Measurements from ENCODE around the gene KRT31.
"Not testable (repeated sequence)": the region's sequence is repeated elsewhere in the genome, so short reads cannot be mapped to it uniquely, and the experiment has no call there.

Gene KRT31

DNA sequence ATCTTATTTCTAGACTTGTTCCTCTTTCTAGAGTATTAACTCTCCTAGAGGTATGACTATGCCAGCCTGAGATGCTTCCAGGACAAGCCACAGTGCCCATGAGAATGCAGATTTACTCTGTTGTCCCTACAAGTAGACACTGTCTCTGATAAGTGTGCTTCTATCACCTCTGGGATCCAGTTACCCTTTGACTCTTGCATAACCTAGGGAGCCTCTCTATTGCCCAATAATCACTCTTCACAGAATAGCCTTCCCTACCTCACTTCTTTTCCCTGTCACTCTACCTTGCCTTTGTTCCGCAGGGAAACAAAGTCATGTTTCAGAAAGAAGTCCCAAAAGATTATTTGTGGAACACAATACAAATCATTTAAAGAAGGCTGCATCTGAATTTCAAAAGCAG is 13.7 kb downstream of the KRT31 start:
- no peak for DNase-seq

DNA sequence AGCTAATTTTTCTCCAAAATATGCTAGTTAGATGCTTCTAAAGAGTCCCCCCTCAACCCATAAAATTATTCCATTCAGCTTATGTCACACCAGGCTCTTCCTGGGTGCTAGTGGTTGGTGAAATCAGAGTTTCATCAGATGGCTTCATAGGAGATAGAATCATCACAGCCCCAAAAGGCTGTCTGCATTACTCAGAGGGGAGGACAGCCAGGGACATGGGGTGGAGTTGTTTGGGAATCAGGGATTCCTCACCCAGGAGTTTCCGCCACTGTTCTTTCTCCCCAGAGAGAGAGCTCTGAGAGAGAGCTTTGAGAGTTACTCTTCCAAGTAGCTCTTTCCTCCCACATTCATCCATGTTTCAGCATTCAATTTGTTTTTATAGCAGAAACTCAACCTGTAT is 15.0 kb downstream of the KRT31 start:
- no peak for DNase-seq

DNA sequence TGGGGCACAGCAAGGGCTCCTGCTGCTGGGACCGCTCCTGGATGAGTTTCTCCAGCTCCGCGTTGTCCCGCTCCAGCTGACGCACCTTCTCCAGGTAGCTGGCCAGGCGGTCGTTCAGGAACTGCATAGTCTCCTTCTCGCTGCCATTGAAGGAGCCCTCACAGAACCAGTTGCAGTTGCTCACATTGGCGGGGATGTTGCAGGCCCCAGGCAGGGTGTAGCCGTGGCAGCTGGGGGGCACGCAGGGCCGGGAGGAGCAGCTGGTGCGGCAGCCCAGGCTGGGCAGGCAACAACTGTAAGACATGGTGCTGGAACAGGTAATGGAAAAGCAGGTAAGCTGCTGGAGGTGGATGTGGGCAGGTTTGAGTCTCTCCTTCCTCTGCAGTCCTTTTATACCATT is 15.5 kb downstream of the KRT31 start, which contains the start of gene KRT34:
KRT34 (minus strand) TSS at position 364 of the 400 bp plus-strand sequence; CDS start at position 304, 60 bp downstream.
- not testable (repeated sequence) for DNase-seq

DNA sequence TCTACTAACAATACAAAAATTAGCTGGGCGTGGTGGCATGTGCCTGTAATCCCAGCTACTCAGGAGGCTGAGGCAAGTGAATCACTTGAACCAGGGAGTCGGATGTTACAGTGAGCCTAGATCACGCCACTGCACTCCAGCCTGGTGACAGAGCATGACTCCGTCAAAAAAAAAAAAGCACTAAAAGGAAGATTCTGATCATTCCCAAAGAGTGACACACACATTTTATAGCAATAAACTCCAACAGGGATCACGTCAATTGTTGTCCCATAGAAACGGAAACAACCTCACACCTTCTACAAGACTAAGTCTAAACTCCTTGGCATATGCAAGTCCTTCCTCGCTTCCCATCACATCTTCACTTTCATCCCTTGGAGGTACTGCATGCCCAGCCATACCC is 17.3 kb downstream of the KRT31 start:
- DNase-seq: not testable (repeated sequence)

DNA sequence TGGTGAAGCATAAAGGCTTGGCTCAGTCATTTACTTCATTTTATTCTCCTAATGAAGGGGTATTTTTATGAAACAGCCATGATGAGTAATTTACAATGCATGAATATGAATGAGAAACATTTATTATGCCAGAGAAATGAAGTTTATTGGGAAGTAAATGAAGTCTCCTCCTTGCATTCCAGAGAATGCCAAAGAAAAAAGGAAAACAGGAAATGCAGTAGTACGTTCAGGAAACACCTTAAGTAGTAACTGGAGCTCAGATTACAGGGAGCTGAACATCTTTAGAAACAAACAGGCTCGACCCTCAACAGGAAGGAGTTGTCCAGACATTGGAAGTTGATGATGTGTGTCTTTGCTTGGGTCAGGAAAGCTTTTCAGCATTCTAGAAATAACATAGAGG is 19.9 kb downstream of the KRT31 start:
- DNase-seq: no peak

DNA sequence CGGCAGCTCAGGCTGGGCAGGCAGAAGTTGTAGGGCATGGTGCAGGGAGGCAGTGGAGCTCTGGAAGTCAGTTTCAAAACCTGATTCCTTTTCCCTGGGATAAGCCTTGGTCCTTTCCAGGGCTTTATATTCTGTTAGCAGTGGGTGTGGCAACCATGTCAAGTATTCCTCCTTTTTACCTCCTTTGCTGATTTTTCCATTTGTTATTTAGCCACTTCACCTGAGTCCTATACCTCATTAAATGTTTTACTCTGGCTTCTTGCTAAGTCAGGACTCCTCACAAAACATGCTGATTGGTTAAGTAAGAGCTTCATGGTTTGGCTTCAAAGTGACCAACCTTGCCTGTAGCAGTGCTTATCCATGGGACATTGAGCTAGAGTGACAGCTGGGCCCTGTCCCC is 27.7 kb downstream of the KRT31 start, which contains the start of gene KRT33B:
KRT33B (minus strand) TSS at position 101 of the 400 bp plus-strand sequence; CDS start at position 38, 63 bp downstream.
- DNase-seq: no peak

DNA sequence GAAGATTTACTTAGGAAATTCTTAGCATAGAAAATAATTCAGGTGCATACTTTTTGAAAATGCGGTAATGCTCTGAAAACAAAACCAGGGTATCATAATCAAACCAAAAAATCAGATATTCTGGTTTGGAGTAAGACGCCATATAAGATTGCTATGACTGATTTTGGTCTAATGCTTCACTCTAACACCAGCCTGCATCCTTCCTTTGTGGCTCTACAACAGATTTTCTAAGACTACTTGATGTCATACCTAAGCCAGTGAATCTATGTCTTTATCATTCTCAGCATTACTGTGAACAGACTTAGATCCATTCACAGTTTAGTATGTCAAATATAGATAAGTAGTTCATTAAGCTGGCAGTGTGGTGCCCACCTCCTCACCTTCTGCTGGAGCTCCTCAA is 28.4 kb downstream of the KRT31 start:
- no peak for DNase-seq

DNA sequence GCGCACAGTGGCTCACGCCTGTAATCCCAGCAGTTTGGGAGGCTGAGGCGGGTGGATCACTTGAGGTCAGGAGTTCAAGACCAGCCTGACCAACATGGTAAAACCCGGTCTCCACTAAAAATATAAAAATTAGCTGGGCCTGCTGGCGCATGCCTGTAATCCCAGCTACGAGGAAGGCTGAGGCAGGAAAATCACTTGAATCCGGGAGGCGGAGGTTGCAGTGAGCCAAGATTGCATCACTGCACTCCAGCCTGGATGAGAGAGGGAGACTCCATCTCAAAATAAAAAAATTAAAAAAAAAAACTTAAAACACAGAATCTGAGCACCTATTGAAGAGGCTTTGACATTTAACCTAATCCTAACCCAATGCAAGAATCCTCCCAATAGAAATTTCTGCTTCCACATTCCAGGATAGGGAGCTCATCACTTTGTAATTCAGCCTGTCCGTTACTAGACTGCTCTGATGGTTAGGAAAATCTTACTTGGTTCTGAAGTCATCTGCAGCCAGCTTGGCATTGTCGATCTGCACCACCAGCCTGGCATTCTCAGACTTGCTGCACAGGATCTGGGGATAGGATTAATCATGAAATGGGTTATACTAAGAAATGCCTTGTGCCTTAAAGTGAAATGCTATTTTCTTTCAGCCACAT is 29.9 kb downstream of the KRT31 start:
- DNase-seq: no peak

DNA sequence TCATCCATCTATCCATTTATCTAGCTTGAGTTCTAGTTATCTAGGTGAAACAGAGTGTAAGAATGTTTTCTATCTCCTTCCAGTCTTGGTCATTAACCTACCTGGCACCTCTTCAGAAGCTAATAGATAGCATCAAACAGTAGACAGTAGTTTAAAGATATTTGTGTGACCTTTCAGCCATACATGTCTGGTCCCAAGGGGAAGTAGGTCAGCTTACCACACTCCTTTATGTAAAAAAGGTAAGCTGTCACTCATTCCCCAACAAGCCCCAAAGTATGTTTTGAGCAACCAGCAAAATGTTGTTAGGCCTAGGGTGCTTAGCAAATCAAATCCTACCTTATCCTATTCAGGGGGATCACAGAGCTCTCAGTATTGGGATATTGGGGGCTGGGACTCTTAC is 31.3 kb downstream of the KRT31 start:
- DNase-seq: no peak

DNA sequence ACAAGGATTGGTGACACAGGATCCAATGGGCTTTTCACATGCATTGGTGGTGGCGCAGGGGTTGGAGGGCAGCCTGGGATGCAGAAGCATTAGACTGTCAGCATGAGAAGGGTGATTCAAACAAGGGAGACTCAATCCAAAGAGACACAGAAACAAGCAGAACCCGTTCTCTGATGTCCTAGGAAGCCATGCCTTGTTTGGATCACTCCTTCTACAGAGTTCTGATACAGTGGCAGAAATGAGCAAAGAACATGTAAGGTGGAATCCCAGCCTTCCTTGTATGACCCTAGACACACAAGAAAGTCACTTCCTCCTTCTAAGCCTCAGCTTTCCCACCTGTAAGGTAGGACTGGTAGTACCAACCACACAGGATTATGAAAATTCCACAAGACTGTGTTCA is 33.5 kb downstream of the KRT31 start:
- no peak for DNase-seq

DNA sequence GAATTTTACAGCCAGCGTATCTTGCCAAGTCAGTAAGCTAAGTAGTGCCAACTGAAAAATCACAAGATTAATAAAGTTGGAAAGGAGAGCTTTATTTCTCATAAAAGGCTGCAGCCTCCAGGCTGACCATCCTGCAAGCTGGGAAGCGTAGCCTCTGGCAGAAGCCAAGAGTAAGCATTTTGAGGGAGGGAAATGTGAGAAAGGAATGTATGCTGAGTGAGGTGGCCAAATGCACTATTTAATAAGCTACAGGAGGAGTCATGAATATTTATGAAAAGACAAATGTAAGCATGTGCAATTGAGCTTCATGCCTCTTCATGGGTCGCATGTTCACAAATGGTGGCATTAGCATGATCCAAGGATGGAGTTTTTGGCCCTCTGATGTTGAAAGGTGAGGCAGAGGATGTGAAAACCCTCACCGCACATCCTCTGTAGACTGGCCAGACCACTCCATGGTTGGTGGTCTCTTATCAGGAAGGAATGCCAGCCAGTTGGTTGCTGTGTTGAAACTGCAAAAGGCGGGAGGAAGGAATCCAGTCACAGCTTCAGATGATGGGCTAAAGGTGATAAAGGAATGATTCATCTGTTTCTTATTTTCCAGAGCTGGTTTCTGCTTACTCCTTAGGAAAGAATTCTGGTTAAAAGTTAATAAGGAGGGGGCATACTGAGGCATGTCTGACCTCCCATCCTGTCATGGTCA is 37.0 kb downstream of the KRT31 start:
- DNase-seq: no peak

DNA sequence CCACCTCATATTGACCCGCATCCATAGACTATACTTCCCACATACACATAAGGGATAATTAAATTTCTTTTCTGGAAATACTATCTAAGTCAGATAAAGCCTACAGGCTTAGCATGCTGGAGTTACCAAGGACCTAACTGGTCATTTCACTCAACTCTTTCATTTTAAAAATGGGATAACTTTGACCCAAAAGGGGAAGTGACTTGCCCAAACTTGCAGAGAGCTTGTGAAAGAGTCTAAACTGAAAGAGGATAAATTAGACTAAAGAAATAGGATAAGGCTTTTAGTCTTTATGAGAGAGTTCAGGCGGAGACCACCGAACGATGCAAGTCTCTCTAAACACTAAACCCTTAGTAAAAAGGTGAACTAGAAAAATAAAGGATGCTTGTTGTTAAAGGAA is 42.9 kb downstream of the KRT31 start:
- DNase-seq: no peak

DNA sequence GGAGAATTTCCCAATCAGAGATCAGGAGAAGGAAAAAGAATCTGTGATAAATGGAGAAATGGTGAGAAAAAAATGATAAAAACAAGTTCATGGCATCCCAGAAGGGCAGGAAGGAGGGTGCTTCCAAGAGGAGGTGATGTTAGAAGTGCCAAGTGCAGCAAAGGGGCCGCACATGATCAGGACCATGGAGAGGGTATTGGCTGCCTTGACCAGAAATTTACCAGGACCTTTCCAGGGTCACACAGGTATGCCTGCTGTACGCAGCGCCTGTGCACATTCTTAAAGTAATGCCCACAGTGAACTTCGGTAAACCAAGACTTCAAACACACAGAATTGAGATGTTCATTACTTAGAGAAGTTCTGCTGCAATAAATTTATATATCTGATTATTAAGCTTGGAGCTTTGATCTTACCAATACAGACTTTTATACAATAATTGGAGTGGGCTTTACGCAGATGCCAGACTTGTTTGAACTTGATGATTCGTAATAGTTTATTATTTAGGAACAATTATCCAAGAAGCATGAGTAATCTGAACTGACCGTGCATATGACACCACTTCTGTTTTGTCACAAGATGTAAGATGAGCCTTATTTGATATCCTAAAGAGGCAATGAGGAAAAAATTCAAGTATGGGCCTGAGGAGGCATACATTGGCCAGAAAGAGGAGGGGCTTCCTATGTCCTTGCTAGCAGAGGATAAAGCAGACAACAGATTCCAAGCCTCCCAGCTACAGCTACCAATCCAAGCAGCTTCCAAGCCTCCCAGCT is 44.6 kb downstream of the KRT31 start:
- no peak for DNase-seq

DNA sequence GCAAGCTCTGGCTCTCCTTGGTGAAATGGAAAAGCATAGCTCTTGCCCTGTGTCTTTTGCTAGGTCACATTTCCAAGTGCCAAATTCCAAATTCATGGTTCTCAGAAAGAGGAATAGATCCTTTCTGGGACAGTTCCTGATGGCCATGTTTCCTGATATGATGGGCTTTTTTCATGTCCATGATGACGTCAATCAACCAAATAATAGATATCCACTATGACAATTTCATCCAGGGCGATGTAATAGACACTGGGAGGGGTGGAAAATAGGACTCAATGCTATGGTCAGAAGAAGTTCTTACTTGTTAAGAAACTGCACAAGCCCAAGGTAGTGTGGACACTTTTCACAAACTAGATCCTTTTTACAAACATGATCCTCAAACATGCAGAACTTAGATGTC is 46.2 kb downstream of the KRT31 start:
- DNase-seq: no peak

DNA sequence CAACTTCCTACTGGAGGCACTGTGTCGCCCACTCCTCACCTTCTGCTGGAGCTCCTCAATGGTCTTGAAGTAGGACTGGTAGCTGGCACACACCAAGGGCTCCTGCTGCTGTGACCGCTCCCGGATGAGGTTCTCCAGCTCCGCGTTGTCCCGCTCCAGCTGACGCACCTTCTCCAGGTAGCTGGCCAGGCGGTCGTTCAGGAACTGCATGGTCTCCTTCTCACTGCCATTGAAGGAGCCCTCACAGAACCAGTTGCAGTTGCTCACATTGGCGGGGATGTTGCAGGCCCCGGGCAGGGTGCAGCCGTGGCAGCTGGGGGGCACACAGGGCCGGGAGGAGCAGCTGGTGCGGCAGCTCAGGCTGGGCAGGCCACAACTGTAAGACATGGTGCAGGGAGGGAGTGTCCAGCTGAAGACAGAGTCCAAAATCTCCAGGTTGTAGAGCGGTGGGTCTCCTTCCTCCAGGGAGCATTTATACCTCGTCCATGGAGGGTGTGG is 47.0 kb downstream of the KRT31 start, which contains the start of gene KRT33A:
KRT33A (minus strand) TSS at position 448 of the 498 bp plus-strand sequence; CDS start at position 387, 61 bp downstream.
- DNase-seq: not testable (repeated sequence)

DNA sequence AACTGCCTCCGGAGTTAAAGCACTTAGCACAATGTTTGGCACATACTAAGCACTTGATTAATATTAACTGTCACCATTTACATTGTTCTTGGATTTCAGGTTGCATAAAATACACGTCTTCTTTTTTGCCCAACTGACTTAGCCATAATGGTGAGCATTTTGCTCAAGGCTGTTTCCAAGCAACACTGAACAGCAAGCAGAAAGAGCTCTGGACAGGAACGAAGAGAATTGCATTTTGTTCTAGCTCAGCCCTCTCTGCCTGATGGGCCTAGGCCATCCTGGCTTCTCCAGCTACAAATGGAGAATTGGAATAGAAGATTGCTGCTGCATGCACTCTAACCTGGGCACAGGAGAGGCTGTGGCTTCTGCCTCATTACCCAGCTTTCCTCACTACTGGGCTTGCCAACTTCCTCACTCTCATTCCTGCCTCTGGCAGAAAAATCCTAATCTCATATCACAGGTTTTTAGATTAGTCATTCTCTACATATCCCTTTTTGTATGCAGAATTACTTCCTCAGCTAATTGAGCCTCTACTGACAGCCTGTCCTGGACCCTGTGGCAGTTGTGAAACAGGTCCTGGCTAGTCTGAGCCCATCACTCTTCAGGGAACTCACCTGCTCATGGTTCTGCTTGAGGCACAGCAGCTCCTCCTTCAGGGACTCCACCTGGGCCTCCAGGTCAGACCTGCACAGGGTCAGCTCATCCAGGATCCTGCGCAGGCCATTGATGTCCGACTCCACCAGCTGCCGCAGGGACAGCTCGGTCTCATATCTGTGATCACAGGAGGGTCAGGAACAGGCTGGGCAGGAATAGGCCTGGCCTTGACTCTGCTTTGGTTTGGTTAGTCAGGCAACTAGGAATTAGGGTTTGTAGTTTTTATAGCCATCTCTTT is 49.3 kb downstream of the KRT31 start:
- no peak for DNase-seq

DNA sequence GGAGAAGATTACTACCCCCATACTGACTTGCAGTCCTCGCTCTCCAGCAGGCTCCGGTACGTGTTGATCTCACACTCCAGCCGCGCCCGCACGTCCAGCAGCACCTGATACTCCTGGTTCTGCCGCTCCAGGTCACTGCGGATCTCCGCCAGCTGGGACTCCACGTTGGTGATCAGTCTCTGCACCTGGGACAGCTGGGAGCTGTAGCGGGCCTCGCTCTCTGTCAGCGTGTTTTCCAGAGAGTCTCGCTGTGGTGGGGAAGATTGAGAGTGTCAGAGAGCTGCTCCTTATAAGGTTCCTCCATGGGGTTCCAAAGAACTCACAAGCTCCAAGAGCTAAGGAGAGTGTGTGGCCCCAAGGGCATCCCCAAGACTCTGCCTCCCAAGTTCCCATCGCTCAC is 51.0 kb downstream of the KRT31 start:
- DNase-seq: not testable (repeated sequence)

DNA sequence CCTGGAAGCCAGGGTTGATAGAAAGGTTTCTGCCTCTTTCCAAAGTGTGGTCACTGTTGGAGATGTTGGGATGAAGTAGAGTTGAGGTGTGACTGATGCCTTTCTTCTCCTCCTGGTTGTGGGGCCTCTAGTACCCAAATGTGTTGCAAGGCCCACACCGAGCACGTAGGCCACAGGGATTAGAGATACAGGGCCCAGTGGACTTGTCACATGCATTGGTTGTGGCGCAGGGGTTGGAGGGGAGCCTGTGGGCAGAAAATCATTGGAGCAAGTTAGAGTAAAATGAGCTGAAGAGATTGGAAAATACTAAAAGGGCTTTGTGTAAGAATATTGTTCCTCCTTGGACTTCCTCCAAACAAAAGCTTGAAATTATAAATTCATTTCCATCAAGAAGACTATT is 51.4 kb downstream of the KRT31 start:
- no peak for DNase-seq
